Retina (tissue), 1 donor: ENCODE data around the gene C1orf198.

ENCODE experiments used
- DNase-seq: peaks from one replicate; pipeline ENCODE4 v3.0.0-alpha.2; 2016

The C1orf198 gene, protein sequence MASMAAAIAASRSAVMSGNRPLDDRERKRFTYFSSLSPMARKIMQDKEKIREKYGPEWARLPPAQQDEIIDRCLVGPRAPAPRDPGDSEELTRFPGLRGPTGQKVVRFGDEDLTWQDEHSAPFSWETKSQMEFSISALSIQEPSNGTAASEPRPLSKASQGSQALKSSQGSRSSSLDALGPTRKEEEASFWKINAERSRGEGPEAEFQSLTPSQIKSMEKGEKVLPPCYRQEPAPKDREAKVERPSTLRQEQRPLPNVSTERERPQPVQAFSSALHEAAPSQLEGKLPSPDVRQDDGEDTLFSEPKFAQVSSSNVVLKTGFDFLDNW

DNA sequence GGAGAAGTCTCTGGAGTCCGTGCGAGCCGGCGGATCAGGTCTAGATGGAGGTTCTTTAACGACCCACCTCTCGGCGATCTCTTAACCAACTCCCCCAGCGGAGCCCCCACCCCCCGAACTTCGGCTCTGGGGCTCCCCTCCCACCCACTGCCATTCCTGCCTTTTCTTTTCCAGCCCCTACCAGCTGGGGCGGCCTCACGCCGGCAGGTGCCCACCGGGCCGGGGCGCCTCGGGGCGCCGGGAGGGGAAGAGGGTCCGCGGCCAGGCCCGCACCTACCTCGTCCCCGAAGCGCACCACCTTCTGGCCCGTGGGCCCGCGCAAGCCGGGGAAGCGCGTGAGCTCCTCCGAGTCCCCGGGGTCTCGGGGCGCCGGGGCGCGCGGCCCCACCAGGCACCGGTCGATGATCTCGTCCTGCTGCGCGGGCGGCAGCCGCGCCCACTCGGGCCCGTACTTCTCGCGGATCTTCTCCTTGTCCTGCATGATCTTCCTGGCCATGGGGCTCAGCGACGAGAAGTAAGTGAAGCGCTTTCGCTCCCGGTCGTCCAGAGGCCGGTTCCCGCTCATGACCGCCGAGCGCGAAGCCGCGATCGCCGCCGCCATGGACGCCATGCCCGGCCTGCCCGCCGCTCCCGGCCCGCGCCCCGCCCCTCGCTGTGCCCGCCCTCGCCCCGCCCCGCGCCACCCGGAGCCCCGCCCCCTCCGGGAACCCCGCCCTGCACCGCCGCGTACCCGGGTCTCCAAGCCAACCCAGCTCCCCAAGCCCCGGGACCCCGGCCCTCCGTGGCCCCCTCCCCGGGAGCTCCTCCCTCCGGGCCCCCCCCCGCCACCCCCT lies at the start of gene C1orf198:
Gene C1orf198, minus strand, starts transcription at position 619 of the 833 bp plus-strand sequence. Its CDS starts 9 bp downstream, at position 610.
- peak; percentile 90 for DNase-seq

DNA sequence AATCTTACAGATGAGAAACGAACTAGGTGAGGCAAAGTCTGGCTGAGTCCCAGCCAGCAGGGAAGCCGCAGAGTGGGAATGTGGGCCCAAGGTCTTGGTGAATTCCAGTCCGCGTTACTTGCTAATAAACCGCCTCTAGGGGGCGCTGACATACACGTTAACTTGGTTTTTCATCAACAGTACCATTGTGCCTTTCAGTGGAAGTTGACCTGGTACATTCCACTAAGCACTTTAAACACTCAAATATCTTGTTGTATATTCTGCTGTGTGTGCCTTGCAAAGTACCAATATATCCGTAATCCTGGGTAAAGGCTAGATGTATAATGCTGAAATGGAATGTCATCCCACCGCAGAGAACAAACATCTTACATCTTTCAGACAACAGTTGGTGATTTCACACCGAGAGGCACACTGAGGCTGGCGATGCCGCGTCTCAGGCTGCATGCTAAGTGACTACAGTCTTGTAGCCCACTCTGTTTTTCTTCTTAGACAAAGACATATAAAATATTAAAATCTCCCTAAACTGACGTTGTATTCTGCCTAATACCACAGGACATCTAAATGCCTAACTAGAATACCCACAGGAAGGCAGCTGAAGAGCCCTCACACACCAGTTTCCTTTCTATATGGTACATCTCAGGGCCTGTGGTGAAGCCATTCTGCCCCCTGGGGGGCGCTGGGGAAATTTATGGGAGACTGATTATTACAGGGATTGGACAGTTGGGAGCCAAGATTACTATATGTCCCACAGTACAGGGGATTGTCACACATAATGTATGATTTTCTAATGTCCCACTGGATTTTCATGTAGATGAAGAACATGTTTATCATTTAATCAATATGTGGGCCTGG lies 49.2 kb upstream of the C1orf198 start:
- DNase-seq = peak; percentile 64

DNA sequence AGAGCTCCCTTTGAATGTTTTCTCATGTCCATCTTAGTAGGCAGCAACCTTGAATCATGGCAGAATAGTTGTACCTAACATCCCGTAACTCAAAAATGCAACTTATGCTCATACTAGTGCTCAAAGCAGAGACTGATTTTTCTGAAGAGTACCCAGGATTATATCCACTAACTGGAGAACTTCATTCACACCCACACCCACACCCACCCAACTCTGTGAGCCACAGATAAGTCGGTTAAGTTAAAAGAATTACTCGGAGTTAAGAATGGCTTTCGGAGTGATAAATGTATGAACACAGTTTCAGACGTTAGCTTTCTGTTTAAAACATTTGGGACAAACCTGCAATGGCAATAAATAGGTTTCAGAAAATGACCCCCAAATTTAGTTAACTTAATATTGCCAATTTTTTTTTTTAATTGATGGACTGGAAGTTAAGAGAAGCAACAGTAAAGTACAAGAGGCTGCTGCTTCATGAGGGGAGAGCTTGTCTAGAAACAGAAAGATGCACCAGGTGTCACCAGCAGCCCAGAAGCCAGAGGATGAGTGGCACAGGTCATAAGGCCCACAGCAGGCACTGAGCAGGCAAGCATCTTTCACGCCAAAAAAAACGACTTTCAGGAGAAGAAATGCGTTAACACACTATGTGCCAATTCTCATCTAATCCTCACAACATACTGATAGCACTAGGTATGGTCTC lies 48.4 kb upstream of the C1orf198 start:
- DNase-seq = no peak

DNA sequence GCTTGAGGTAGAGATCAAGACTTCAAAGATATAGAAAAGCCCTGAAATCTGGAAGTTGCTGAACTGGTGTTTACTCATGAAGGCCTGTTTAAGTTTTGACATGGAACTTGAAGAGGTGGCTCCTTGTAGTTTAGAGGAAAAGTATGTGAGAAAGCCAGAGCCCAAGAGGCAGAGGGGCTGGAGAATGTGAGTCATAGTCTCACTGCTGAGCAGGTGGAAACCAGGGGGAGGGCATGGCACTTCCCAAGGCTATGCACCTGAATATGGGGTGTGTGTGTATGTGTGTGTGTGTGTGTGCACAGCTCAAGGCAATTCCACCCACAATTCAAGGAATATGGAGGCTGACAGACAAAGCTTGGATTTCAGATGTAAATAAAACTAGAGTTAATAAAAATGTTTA lies 46.8 kb upstream of the C1orf198 start:
- no peak for DNase-seq

DNA sequence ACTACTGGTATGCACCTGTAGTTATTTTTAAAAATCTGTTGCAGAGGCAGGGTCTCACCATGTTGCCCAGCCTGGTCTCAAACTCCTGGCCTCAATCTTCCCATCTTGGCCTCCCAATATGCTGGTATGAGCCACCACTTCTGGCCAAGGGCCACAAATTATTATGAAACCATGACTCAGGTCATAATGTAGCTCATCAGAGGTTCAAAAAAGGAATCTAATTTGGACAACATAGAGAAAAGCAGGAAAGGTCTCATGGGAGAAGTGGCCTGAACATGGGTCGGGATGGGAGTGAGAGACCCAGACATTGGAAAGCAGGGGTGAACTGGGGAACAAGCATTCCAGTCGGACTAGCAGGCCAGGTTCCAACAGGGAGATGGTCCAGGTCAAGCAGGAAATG lies 45.2 kb upstream of the C1orf198 start:
- DNase-seq = no peak

DNA sequence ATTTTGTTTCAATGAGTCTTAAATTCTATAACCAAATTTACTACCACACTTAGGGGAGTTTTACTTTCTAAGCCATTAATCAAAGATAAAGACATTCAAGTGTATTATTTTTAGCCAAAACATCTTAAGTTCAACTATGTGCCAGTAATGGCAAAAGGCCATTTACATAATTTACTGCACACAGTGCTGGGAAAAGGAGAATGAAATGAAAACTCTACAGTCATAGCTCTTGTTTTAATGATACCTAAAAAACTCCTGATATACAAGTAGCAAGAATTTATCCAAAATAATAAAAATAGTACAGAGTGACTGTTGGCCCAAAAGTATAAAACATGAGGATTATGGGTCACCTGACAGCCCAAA lies 42.4 kb upstream of the C1orf198 start:
- no peak for DNase-seq

DNA sequence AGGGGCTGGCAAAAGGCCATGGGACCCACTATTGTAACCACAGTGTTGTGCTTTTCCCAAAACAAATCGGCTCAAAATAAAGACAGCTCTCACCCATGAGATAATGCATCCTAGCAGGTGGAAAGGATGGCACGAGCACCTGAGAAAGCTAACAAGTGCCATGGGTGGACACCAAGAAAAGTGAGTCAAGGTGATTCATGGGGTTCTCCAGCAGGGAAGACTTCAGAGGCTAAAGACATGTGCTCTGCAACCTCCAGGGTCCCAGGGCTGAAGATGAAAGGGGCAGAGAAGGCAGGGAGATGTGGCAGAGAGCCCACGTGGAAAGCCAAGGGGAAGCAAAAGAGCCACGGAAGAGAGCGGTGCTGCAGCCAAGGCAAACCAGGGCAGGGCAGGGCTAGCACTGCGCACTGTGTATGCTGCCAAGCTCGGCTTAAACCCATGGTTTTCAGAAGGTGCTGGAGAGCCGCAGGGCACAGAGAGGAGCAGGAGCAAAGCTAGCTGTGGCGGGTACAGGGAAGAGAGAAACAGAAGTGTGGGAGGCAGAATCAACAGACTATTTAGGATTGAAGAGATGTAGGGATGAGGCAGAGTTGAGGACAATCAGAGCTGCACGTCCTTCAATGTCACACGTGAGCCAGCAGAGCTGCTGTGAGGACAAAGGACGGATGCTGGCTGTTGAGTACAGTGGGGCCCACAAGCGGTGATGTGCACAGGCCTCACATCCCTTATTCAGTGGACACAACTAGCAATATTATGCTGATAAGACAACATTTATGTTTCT lies 41.8 kb upstream of the C1orf198 start:
- DNase-seq = no peak

DNA sequence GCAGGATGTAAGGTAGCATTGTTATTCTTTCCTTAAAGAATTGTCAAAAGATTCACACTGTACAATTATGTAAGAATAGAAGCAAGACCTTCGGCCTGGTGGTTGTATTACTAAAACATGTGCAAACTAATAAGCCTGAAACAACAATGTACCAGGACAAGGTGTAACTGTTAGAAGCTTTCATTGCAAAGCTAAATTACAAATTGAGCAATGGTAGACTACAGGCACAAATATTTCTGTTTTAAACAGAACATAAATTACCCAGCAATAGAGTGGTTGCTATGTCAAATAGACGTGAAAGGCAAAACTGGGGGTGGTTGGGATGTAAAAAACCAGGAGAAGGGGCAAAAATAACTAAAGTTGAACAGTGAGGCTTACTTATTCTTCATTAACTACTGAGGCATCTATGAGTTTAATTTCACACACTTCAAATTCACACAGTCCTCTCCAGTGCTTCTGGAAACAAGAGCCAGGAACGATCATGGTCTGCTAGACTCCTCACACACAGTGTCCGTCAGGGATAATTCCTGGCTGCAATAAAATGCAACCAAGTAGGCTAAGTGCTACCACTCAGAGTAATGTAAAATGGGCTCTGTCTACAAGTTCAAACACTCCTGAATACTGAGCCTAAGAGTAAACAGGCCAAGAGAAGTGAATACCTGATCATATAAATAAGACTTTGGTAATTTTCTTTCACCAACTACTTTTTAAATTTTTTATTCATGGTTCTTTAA lies 39.3 kb upstream of the C1orf198 start:
- no peak for DNase-seq

DNA sequence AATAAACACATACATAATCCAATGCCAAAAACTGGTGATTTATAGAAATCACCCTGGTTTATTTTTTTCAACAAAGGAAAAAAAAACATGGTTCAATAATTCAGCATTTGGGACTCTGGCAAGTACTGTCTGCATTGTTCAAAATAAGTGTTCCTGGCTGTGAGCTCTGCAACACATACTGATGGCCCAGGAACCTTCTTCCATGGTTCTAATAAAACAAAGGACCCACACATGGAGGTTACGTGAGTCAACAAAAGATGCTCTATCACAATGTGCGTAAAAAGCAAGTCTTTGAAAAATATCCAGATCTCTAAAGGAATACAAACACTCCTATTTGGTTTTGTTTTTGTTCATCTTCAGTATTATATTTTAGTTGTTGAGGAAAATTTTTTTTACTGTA lies 37.9 kb upstream of the C1orf198 start:
- no peak for DNase-seq

DNA sequence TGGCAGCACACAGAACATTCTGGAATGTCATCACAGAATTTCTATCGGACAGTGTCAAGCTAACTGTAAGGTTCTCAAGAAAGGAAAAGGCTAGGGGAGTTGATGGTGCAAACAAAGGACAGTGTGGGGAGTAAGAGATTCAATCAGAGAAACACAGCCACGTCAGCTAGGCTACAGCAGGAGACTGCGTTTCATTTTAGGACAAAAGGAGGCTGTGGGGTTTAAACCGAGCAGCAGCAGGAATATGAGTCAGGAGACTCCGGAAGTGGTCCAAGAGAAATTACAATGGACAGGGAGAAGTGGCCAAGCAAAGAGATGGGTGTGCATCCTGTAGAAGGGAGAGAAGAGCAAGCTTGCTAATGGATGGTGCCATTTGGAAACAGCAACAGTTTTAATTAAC lies 37.4 kb upstream of the C1orf198 start:
- DNase-seq = no peak

DNA sequence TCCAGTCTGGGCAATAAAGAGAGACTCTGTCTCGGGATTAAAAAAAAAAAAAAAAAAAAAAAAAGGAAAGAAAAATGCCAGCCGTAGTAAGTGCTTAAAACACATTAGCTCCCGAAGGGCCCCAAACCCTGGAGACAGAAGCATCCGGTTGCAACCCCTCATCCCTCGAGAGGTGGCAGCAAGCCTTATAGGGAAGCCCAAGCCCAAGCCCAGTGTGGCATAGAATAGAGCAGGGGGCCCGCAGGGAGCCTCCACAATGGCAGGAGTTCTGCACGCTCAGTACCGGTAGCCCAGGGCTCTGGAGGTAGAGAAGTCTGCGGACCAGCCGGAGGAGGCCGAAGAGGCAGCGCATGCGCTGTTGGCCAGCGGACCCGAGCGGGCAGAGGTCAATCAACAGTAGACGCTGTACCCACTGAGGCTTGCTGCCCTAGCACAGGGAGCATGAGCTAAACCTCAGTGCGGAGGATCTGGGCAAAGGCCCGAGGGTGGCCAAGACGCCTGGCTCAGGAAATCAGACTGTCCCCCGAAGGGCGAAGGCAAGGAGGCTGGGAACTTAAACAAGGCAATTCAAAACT lies 34.1 kb upstream of the C1orf198 start:
- no peak for DNase-seq

DNA sequence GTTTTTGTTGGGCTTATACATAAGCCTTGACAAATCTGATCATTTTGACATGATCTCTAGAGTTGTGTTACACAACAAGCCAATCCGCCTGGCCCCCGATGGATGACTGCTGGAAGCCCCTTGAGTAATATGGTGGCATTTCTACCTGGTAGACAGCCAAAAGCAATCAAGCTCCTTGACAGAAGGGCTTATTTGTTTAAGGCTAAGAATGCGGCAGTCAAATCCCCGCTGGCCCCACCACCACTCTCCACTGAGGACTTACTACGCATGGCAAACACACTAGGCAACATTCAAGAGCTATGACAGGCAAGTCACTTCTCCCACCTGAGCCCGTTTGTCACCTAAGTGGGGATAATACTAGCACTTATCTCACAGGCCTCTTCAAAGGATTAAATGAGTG lies 33.4 kb upstream of the C1orf198 start:
- no peak for DNase-seq

DNA sequence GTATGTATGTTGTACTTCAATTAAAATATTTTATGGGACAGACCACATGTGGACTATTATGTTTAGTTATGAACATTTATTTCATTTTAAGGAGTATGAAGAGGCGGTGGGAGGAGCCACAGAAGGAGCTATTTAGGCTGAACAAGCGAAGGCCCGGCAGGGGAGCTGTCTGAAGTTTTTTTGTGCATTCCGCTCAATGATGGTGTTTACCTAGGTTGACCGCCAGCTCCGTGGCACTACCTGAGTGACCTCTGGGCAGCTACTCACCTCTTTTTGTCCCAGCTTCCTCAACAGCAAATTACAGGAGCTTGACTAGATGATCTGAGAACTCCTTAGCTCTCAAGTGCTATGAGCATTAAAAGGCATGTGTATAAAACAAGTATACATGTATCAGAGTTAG lies 32.7 kb upstream of the C1orf198 start:
- no peak for DNase-seq

DNA sequence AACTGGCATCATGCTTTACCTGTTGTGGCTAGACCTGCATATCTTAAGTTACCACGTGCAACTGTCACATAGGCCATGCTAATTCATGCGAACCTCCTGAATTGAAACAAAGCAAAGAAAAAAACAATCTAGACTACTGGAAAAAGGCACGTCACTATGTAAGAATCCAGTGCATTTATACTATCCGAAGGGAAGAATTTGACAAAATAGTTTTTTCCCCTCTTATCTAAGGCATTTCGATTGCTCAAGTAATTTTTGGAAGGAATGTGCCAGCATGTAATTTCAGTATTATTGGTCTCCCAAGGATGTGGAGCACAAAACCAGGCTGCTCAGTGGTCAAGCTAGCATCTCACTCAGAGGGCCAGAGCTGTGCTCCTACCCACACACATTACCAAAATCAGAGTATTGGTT lies 31.5 kb upstream of the C1orf198 start:
- no peak for DNase-seq

DNA sequence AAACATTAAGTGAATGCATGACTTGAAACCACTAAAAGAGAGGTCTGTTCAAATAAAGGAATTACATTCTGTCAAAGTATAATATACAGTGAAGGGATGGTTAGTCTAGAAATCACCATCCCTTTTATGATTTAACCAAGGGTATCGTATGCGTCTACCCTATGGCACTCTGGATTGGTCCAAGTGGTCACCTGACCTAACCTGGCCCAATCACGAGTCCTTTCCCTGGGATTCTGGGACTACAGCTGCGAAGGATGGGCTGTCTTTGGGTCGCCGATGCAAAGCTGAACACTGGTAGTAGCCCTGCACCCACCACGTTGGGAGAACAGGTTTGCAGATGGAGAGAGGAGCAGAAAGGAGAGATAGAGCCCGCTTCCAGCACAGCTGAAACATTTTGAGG lies 30.4 kb upstream of the C1orf198 start:
- no peak for DNase-seq

DNA sequence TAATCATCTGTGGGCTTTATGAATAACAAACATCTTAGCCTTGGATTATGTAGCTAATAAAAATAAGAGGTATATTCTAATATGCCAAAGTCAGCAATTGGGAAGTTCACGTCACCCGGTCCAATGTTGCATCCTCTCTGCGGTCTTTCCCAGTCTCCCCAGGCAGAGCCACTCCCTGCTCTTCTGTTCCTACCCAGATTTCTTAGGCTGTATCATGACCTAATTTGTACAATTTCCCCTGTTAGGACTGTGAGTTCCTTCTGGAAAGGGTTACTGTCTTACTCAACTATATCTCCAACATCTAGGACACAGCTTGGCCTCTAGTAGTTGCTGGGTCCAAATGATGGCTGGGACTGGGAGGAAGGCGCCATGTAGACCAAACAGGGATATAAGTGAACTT lies 29.8 kb upstream of the C1orf198 start:
- no peak for DNase-seq

DNA sequence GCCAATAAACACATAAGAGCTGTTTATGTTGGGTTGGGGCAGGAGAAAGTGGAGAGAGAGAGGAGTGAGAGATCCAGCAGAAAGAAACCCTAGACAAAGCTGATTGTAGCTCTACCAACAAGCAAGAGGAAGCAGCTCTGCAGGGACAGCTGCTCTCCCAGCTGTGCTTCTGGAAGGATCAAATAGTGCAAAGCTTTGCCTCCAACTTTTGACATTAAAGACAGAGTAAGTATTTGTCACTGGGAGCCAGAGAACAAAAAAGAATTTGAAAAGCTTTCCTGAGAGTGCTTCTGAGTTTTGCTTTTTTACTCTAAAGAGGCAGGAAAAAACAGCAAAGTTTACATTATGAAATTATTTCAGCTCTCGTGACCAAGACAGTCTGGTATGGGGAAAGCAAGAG lies 28.5 kb upstream of the C1orf198 start:
- no peak for DNase-seq

DNA sequence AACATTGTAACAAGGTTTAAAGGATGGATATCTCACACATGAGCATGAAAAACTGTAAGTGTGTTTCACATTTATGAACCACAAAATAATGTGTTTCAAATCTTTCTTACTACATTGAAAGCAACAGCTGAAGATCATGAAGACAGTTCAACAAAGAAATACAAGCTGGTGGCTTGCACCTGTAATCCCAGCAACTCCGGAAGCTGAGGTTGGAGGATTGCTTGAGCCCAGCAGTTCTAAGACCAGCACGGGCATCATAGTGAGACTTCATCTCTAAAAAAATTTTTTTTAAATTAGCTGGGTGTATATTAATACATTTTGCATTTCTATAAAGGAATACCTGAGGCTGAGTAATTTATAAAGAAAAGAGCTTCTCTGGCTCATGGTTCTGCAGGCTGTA lies 27.1 kb upstream of the C1orf198 start:
- DNase-seq = no peak

DNA sequence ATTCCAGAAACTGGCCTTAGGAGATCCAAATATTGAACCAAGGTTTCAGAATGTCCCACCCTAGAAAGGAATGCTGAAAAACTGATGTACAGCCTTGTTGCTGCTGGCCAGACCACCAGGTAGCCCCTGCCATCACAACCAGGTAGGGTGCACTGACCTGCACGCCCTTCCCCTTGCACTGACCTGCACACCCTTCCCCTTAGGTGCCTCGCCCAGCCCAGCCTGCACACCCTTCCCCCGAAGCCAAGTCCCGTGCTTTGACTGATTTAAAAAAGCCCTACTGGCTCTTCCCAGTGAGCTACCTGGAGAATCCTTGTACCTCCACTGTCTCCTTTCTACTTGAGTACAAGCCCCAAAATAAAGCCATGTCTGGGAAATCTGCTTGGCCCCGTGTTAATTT lies 26.3 kb upstream of the C1orf198 start:
- no peak for DNase-seq

DNA sequence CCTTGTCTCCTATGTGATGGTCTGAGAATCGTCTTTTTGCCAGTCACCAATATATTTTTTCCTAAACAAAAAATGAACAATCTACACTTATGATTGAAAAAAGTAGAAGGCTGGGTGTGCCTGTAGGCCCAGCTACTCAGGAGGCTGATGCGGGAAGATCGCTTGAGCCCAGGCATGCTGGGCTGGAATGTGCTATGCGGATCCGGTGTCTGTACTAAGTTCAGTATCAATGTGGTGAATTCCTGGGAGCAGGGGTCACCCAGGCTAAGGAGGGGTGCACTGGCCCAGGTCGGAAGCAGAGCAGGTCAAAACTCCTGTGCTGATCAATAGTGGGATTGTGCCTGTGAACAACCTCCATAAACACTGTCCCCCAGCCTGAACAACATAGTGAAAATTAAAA lies 25.7 kb upstream of the C1orf198 start:
- no peak for DNase-seq

DNA sequence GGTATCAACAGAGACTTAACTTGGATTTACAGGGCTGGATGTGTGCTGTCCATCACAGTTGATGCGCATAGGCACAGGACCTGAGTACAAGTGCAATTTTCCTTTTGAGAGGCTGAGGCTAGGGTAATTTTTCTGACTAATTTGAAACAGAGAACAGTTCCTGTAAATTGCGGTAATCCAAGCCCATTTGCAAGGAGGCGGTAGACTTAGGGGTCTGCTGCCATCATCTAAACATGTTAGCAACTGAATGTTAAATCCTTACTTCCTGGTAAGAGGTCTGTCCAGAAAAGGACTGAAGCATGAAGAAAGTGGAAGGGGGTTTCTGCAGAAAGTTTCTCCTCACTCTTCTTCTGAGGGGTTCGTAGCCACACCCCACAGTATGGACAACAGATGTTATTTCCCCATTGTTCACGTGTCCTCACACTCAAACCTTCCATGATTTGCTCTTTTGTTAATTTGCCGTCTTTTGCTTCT lies 23.7 kb upstream of the C1orf198 start:
- no peak for DNase-seq
